Peyer's patch (tissue), 4 donors: ENCODE results near the gene CDON.

Experiments used
- CTCF ChIP-seq, 6 experiments: fragments of 450-650 bp in 4 of 6; fragments of 200-600 bp in 2 of 6; sonication (generic) in 1 of 6; IDR thresholded peaks; one replicate each; pipeline ENCODE4 v1.5.1; 2017 to 2019; ENCODE audit warnings: antibody characterized with exemption in 6 of 6, mild to moderate bottlenecking in 3 of 6, moderate library complexity in 1 of 6
- POLR2A ChIP-seq, 2 donors: fragments of 450-650 bp; IDR thresholded peaks; one replicate each; pipeline ENCODE4 v1.5.1; 2017; ENCODE audit warnings: antibody characterized with exemption in 2 of 2, mild to moderate bottlenecking in 2 of 2, moderate library complexity in 2 of 2

GRCh38 chr11:125925804-125926203 lies 136.9 kb downstream of the CDON start:
- TF ChIP-seq POLR2A (IDR thresholded peaks at IDR 0.05) (no peak), CTCF (IDR thresholded peaks at IDR 0.05) (no peak)
